HG02623 (cell line): ENCODE results near the gene NMNAT3.

Experiments used
- ATAC-seq: cut with Tn5 transposase; IDR thresholded peaks from one replicate; pipeline ENCODE4 v1.9.1; 2021; ENCODE audit warnings: moderate library complexity; ENCODE audit not compliant: unreplicated experiment

Gene NMNAT3

DNA sequence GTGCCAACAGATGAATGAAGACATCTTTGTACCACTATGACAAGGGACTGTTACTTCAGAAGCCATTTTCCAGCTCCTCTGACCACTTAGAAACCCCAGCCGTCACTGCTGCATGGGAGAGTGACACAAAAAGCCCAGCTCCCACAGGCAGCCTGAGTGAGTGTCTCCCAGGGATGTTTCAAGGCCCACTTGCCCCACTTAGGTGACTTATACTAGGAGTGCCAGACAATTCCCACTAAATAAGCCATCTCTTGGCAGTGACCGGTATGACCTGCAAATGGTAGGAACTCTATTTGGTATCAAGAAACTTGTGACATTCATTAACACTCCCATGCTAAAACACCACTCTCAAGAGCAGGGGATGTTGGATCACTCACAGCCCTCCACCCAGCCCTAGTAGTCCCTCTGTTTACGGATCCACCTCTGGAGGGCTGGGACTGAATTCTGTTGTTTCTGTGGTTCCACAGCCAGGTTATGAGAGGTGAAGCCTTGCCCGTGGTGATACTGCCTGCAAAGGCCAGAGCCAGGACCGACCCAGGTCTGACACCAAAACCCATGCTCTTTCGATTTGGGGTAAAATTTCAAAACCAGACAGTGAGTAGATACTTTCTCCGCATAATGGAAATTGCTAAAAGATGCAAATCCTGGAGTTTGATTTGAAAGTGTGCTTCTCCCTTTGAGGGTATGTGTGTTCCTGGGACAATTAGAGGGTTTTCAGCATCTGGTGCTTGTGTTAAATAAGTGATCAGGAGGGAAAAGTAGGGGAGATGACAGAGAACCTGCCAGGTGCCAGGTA lies 152.7 kb downstream of the NMNAT3 start:
- ATAC-seq, result no peak

- no peak for ATAC-seq
These were observed 154.1 kb downstream of the NMNAT3 start for GRCh38 chr3:139523718-139524117.

DNA sequence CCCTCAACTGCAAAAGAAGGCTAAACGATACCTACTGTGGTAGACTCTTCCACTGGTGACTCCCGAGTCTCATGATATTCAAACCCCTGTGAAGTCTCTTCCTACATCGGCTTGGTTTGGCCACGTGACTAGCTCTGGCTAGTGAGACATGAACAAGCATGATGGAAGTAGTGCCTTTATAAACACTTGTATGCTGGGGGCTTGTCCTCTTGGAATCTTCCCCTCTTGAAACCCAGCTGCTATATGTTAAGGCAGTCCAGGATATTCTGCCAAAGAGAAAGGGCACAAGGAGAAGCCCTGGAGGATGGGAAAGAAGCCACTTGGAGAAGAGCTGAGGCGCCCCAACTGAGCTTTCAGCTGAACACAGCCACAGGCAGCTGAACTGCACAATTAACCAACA lies 154.6 kb downstream of the NMNAT3 start:
- ATAC-seq, result no peak

- ATAC-seq, result no peak
These were observed 155.4 kb downstream of the NMNAT3 start for GRCh38 chr3:139522421-139522820.

GRCh38 chr3:139521816-139522215 lies 156.0 kb downstream of the NMNAT3 start:
- ATAC-seq, result no peak

- no peak for ATAC-seq
These were observed 156.6 kb downstream of the NMNAT3 start for GRCh38 chr3:139521144-139521543.

DNA sequence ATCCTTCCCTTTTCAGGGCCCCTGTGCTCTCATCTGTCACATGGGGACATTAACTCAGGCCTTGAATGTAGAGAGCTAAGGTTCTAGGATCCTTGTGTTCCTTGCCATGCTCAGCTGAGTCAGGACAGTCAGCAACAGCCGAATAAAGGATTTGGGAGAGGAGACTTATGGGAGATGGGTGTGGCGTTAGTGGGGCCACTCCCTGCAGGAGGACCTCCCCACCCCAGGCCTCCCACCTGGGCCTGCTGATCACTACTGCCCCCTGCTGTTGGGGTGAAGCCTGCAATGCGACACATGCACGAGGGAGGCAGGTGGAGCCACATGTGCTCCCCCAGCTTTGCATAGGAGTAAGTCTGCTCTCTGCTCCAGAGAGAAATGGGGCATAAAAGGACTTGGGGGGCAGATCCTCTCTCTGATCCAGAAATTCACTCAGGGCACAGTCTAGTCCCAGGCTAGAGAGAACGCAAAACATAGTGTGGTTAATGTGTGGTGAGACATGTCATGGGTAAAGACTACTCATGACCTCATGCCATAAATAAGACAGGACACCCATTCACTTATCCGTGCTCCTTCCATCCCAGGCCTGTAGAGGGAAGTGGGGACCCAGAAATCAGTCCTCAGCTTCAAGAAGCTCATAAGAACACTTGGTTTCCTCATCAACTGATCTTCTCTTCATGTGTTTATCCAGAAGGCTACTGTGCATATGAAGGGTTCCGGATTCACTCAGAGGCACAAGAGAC lies 157.6 kb downstream of the NMNAT3 start:
- no peak for ATAC-seq

- no peak for ATAC-seq
These were observed 158.6 kb downstream of the NMNAT3 start for GRCh38 chr3:139518926-139519842.

DNA sequence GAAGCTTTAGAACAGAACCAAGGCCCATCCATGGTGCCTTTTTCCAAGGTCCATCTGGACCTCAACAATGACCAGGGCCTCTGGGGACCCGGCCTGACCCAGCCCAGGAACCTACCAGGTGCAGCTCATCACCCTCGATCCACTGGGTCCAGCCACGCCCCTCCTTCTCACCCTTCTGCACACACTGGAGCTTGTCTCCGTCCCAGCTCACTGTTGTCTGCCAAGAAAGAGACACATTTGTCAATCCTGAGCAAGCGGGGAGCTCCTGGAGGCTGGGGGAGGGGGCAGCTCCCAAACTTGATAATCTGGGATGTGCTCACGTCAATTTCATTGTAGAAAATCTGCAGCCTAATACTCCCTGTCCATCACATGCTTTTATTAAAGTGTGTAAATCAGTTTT lies 159.5 kb downstream of the NMNAT3 start:
- no peak for ATAC-seq

- ATAC-seq, result no peak
These were observed 160.3 kb downstream of the NMNAT3 start for GRCh38 chr3:139517321-139518065.

DNA sequence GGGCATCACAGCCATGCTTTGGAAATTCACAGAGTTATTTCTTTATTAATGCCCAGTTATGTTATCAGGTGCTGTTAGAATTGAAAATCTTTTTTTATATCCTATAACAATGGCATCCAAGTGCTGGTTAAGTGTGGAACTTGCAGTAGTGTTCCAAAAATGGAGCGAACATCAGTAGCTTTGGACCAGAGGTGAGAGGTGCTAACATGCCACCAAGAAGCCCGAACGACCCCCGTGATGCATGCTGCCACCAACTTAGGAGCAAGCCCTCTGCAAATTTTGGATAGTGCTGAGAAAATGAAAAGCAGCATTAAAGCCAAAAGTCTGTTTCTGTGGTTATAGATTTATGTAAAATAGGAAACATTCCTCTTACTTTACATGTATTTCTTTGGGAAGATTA lies 163.0 kb downstream of the NMNAT3 start:
- ATAC-seq, result no peak
